ENCODE measurements around the gene UNC5A. TPM values are rescaled to one million over a fixed set of nuclear protein-coding genes. Genes with fewer than 3 reads are reported as not detected.
"Not testable (repeated sequence)": the region's sequence is repeated elsewhere in the genome, so short reads cannot be mapped to it uniquely, and the experiment has no call there.

The UNC5A gene
- total RNA-seq, 2 experiments from 2014 or later, result not detected

DNA sequence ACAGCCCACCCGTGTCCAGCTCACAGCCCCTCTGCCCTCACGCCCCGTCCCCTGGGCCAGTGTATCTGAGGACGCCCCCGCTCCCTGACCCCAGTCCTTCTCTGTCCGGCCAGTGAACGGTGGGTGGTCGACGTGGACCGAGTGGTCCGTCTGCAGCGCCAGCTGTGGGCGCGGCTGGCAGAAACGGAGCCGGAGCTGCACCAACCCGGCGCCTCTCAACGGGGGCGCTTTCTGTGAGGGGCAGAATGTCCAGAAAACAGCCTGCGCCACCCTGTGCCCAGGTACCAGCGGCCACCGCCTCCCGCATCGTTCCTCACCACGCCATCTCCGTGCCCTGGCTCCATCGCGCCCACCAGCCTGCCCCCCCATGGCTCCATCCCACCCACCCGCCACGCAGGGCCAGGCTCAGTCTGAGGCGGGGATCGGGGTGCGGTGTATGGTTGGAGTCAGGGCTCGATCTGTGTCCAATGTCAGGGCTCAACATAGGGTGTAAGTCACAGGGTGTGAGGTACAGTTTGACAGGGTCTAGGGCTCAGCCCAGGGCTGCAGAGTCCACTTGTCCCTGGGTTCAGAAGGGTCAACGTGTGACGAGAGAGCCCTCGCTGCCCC, 59.2 kb downstream of the UNC5A start:
- Mint-ChIP-seq H3K4me1 (ENCODE audit: low read depth) (peaks cover 7% of the 10 kb centered on the region), H3K4me3 (no peak overlapping the region), H3K27me3 (ENCODE audit: low read depth) (peaks cover 17% of the 10 kb centered on the region), H3K9me3 (peaks cover 4% of the 10 kb centered on the region), H3K27ac (no peak overlapping the region), H3K36me3 (ENCODE audit: low read depth) (no peaks in the 10 kb centered on the region)
- CTCF ChIA-PET, result interaction anchor here (0.6 kb wide), 1 partner anchor 54 kb away, joined by 3 read pairs; no protein-coding TSS in a partner anchor
- no peak for DNase-seq
- intact Hi-C loops (cut with micrococcal nuclease), result no loop called here

DNA sequence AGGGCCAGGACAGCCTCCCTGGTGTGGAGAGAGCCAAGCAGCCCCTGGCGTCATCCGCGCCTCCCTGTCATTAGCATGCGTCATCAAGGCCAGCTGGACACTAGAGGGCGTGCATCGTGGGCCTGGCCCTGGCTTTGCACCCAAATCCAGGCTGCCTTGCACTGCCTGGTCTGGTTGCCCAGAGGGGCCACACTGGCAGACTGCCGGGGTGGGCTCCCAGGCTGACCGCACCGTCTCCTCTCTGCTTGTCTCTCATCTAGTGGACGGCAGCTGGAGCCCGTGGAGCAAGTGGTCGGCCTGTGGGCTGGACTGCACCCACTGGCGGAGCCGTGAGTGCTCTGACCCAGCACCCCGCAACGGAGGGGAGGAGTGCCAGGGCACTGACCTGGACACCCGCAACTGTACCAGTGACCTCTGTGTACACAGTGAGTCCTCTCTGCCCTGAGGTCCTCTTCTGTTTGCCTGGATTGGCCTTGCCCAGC, 59.8 kb downstream of the UNC5A start:
- H3K27me3 Mint-ChIP-seq (ENCODE audit: low read depth), result peaks cover 22% of the 10 kb centered on the region
- no peak overlapping the region for H3K4me3 Mint-ChIP-seq
- no peak overlapping the region for H3K27ac Mint-ChIP-seq
- DNase-seq, result peak; percentile 19
- H3K9me3 Mint-ChIP-seq, result peaks cover 4% of the 10 kb centered on the region
- H3K36me3 Mint-ChIP-seq (ENCODE audit: low read depth), result no peaks in the 10 kb centered on the region
- intact Hi-C loops (cut with micrococcal nuclease), result no loop called here
- H3K4me1 Mint-ChIP-seq (ENCODE audit: low read depth), result peaks cover 7% of the 10 kb centered on the region
- CTCF ChIA-PET, result no interaction called here

DNA sequence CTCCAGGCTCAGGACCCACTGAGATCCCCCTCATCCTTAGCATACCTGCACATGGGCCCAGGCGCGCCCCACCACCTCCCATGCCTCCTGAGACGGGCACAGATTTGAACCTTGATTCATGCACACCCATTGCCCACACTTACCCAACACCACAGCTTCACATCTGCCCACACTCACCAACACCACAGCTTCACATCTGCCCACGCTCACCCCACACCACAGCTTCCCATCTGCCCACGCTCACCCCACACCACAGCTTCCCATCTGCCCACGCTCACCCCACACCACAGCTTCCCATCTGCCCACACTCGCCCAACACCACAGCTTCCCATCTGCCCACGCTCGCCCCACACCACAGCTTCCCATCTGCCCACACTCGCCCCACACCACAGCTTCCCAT, 60.3 kb downstream of the UNC5A start:
- H3K27ac Mint-ChIP-seq; H3K4me3 Mint-ChIP-seq; CTCF ChIA-PET; H3K4me1 Mint-ChIP-seq (ENCODE audit: low read depth); intact Hi-C loops (cut with micrococcal nuclease); DNase-seq; H3K36me3 Mint-ChIP-seq (ENCODE audit: low read depth); H3K9me3 Mint-ChIP-seq: not testable (repeated sequence)
- H3K27me3 Mint-ChIP-seq (ENCODE audit: low read depth), result peaks cover 23% of the 10 kb centered on the region

- H3K4me1 Mint-ChIP-seq (ENCODE audit: low read depth), result peaks cover 11% of the 10 kb centered on the region
These were observed 62.2 kb downstream of the UNC5A start for GRCh38 chr5:176872586-176872985.

DNA sequence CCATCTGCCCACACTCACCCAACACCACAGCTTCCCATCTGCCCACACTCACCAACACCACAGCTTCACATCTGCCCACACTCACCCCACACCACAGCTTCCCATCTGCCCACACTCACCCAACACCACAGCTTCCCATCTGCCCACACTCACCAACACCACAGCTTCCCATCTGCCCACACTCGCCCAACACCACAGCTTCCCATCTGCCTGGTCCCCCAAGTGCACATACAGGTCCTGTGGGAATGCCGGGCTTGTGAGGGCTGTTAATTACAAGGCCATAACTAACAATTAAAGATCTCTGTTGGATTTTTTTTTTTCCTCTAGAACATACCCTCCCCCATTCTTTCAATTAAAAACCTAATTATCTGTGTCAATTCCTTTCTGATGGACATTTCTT, 62.7 kb downstream of the UNC5A start:
- H3K27ac Mint-ChIP-seq; H3K9me3 Mint-ChIP-seq; H3K4me3 Mint-ChIP-seq; intact Hi-C loops (cut with micrococcal nuclease); DNase-seq; H3K36me3 Mint-ChIP-seq (ENCODE audit: low read depth): not testable (repeated sequence)
- H3K27me3 Mint-ChIP-seq (ENCODE audit: low read depth), result peaks cover 23% of the 10 kb centered on the region
- peaks cover 11% of the 10 kb centered on the region for H3K4me1 Mint-ChIP-seq (ENCODE audit: low read depth)
- CTCF ChIA-PET, result interaction anchor here (0.6 to 1.3 kb wide), 2 partner anchors 51 to 212 kb away, joined by 3 to 4 read pairs; no protein-coding TSS in a partner anchor

More at GRCh38 chr5:176872586-176872985, 62.2 kb downstream of the UNC5A start:
- H3K27ac Mint-ChIP-seq; H3K36me3 Mint-ChIP-seq (ENCODE audit: low read depth); DNase-seq; H3K4me3 Mint-ChIP-seq; intact Hi-C loops (cut with micrococcal nuclease); H3K9me3 Mint-ChIP-seq: not testable (repeated sequence)
- peaks cover 24% of the 10 kb centered on the region for H3K27me3 Mint-ChIP-seq (ENCODE audit: low read depth)
- CTCF ChIA-PET, result interaction anchor here (0.6 to 0.7 kb wide), 2 partner anchors 51 to 359 kb away, joined by 3 read pairs; no protein-coding TSS in a partner anchor

DNA sequence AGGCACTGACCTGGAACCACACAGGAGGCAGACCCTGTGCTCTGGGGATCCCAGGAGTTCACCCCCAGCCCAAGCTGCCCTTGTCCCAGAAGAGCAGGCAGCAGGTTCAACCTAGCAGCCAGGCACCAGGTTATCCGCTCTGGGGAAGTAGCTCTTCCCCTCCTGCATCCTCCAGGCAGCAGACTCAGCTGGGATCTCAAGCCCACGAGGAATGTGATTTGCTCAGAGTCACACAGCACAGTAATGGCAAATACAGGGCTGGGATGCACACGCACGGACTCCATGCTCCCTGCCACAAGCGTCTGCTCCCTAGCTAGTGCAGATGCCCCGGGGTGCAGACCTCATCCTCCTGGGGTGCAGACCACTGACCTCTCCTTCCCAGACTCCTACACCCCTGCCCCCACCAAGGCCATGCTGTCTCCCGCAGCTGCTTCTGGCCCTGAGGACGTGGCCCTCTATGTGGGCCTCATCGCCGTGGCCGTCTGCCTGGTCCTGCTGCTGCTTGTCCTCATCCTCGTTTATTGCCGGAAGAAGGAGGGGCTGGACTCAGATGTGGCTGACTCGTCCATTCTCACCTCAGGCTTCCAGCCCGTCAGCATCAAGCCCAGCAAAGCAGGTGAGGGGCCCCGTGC, 63.3 kb downstream of the UNC5A start:
- Mint-ChIP-seq H3K27ac (no peak overlapping the region), H3K36me3 (ENCODE audit: low read depth) (no peaks in the 10 kb centered on the region), H3K4me3 (no peak overlapping the region)

GRCh38 chr5:176874198-176874780, 63.9 kb downstream of the UNC5A start:
- no peaks in the 10 kb centered on the region for H3K36me3 Mint-ChIP-seq (ENCODE audit: low read depth)
- DNase-seq, result no peak
- CTCF ChIA-PET, result interaction anchor here (0.6 to 1.6 kb wide), 5 partner anchors 177 to 301 kb away, joined by 3 to 6 read pairs (median 3); no protein-coding TSS in a partner anchor
- intact Hi-C loops (cut with micrococcal nuclease), result no loop called here
- H3K9me3 Mint-ChIP-seq, result peaks cover 4% of the 10 kb centered on the region
- no peak overlapping the region for H3K4me3 Mint-ChIP-seq
- H3K27ac Mint-ChIP-seq, result no peak overlapping the region
- H3K27me3 Mint-ChIP-seq (ENCODE audit: low read depth), result peaks cover 23% of the 10 kb centered on the region
- peaks cover 11% of the 10 kb centered on the region for H3K4me1 Mint-ChIP-seq (ENCODE audit: low read depth)

More for the DNA sequence above, 63.3 kb downstream of the UNC5A start:
- peaks cover 4% of the 10 kb centered on the region for H3K9me3 Mint-ChIP-seq
- peaks cover 11% of the 10 kb centered on the region for H3K4me1 Mint-ChIP-seq (ENCODE audit: low read depth)
- peaks cover 23% of the 10 kb centered on the region for H3K27me3 Mint-ChIP-seq (ENCODE audit: low read depth)
- intact Hi-C loops (cut with micrococcal nuclease), result no loop called here
- no peak for DNase-seq
- CTCF ChIA-PET, result interaction anchor here (0.6 to 1.3 kb wide), 2 partner anchors 199 to 213 kb away, joined by 3 to 4 read pairs; no protein-coding TSS in a partner anchor

- H3K27ac Mint-ChIP-seq, result no peak overlapping the region
- CTCF ChIA-PET, result interaction anchor here (0.6 to 1.6 kb wide), 3 partner anchors 177 to 301 kb away, joined by 3 to 6 read pairs (median 3); no protein-coding TSS in a partner anchor
- H3K9me3 Mint-ChIP-seq, result peaks cover 4% of the 10 kb centered on the region
- H3K4me1 Mint-ChIP-seq (ENCODE audit: low read depth), result peaks cover 11% of the 10 kb centered on the region
- peaks cover 23% of the 10 kb centered on the region for H3K27me3 Mint-ChIP-seq (ENCODE audit: low read depth)
- DNase-seq, result no peak
- intact Hi-C loops (cut with micrococcal nuclease), result no loop called here
- no peaks in the 10 kb centered on the region for H3K36me3 Mint-ChIP-seq (ENCODE audit: low read depth)
- H3K4me3 Mint-ChIP-seq, result no peak overlapping the region
These were observed 64.7 kb downstream of the UNC5A start for GRCh38 chr5:176875014-176875550.

DNA sequence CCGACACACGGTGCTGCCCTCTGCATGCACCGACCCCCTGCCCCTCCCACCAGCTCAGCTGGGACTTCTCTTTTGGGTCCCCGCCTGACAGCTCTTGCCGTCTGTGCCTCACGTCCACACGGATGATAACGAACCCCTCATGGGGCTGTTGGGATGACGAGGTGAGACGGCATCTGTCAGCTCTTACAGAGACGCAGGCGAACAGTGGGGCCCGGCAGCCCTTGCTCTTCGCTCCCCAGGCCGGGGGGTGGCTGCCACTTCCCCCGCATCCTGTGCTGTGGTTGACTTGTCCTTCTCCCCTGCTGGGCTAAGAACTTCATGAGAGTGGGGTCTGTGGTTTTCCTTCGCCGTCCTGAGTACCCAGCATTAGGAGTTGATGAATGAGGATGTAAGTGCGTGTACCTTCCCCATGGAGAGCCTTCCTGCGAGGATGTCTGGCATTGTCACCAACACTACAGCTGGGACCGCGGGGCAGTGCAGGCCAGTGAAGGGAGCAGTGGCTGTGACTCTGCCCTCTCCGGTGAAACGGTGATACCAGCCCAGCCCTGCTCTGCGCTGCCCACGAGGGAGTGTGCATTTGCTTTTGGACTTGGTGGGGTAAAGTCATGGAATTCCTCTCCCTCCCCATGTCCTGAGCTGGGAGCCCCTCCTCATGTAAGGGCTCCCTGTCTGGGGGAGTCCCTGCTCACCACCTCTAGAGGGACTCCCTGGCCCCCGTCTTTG, 65.6 kb downstream of the UNC5A start:
- intact Hi-C loops (cut with micrococcal nuclease), result no loop called here
- Mint-ChIP-seq H3K4me1 (ENCODE audit: low read depth) (peaks cover 7% of the 10 kb centered on the region), H3K36me3 (ENCODE audit: low read depth) (no peaks in the 10 kb centered on the region), H3K4me3 (no peak overlapping the region), H3K9me3 (peaks cover 4% of the 10 kb centered on the region), H3K27me3 (ENCODE audit: low read depth) (peaks cover 23% of the 10 kb centered on the region), H3K27ac (no peak overlapping the region)
- CTCF ChIA-PET, result interaction anchor here (1.6 kb wide), 1 partner anchor 215 kb away, joined by 6 read pairs; no protein-coding TSS in a partner anchor
- peak; percentile 14 for DNase-seq

DNA sequence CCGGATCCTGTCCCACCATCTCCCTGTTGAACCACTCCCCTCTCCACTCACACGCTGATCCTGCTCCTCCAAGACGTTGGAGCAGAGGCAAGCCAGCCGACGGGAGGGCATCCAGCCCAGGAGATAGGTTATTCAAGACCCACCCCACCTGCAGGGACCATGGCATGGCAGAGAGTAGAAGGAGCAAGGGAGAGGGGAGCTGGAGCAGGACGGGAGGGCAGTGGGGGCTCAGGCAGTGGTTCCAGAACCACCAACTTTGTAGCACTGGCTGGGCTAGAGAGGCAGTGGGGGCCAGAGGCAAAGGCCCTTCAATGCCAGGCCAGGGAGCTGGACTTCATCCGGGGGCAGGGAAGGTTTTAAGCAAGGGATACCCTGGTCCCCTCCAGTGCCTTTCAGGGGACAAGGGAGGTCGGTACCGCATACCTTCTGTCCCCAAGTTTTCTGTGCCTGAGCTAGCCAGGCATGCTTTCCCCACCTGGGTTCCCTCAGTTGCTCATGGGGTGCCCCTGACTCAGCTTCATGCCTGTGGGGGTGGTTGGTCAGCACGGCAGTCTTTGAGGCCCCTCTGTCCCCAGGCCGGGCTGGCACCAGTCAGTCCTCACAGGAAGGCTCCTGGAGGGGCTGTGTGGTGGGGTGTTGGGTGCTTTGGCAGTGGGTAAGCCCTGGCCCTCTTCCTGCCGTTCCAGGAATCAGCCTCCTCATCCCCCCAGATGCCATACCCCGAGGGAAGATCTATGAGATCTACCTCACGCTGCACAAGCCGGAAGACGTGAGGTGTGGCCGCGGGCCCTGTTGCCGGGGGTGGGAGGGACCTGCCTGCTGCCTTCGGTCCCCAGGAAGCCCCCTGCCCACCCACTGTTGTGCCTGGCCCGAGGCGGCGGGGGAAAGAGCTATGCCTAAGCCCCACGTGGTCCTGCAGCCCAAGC, 66.4 kb downstream of the UNC5A start:
- peaks cover 4% of the 10 kb centered on the region for H3K9me3 Mint-ChIP-seq
- CTCF ChIA-PET, result no interaction called here
- intact Hi-C loops (cut with micrococcal nuclease), result no loop called here
- no peak overlapping the region for H3K4me3 Mint-ChIP-seq
- no peaks in the 10 kb centered on the region for H3K36me3 Mint-ChIP-seq (ENCODE audit: low read depth)
- no peak for DNase-seq
- H3K27ac Mint-ChIP-seq, result no peak overlapping the region
- peaks cover 23% of the 10 kb centered on the region for H3K27me3 Mint-ChIP-seq (ENCODE audit: low read depth)
- H3K4me1 Mint-ChIP-seq (ENCODE audit: low read depth), result peaks cover 7% of the 10 kb centered on the region

DNA sequence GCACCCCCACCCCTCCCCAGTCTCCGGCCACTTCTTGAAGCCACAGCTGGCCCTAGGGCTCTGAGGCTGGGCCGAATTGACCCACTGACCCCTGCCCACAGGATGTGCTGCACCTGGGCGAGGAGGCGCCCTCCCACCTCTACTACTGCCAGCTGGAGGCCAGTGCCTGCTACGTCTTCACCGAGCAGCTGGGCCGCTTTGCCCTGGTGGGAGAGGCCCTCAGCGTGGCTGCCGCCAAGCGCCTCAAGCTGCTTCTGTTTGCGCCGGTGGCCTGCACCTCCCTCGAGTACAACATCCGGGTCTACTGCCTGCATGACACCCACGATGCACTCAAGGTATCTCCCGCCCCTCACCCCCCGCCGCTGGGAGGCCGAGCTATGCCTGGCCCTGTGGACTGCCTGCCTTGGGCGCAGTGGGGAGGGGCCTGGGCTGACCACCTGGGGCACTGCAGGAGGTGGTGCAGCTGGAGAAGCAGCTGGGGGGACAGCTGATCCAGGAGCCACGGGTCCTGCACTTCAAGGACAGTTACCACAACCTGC, 67.5 kb downstream of the UNC5A start:
- intact Hi-C loops (cut with micrococcal nuclease), result no loop called here
- Mint-ChIP-seq H3K36me3 (ENCODE audit: low read depth) (no peaks in the 10 kb centered on the region), H3K9me3 (peaks cover 4% of the 10 kb centered on the region), H3K4me1 (ENCODE audit: low read depth) (peaks cover 7% of the 10 kb centered on the region), H3K27me3 (ENCODE audit: low read depth) (peaks cover 23% of the 10 kb centered on the region), H3K4me3 (no peak overlapping the region), H3K27ac (no peak overlapping the region)
- CTCF ChIA-PET, result no interaction called here
- DNase-seq, result no peak
